RPMI8226 (cell line): ENCODE measurements around the gene WT1.
"Not testable (repeated sequence)": the region's sequence is repeated elsewhere in the genome, so short reads cannot be mapped to it uniquely, and the experiment has no call there.

ENCODE experiments used
- DNase-seq: peaks from one replicate; pipeline ENCODE4 v3.0.0-alpha.2; 2015

The WT1 gene

DNA sequence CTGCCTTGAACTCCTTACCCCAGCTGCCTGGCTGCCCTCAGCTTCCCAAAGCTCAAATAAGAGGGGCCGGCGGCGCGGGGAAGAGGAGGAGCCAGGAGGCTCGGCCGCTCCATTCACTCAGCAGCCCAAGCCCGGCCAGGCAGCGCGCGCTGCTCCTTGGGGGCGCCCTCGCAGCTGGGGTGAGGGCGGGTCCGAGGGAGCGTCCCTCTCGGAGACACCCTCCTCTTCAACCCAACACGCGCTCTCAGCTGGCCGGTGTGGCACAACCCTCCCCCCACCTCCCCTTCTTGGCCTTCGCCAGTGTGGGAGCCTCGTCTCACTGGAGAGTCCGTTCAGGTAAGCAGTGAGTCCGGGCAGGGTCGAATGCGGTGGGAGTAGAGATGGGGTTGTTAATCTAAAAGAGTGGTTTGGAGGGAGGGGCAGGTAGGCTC lies at the start of gene WT1:
Gene WT1 (minus strand): TSS at position 29 of the 431 bp plus-strand sequence.
- no peak for DNase-seq

DNA sequence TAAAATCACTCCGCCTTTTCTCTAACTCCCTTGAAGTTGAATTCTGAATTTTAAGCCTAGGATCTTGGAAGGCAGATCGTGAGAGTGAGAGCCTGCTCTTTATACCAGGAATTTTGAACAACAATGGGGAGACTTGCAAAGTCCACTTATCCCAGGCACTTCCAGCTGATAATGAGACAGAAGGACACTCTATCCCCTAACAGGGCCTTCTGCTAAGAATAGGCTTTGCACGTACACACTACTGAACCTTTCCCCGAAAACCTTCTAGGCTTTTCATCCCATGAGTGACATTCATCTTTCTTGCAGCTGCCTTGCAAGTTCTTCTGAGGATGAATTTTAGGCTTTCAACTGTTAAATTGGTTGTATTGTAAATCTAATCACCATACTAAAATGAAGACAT lies 44.0 kb upstream of the WT1 start:
- no peak for DNase-seq

DNA sequence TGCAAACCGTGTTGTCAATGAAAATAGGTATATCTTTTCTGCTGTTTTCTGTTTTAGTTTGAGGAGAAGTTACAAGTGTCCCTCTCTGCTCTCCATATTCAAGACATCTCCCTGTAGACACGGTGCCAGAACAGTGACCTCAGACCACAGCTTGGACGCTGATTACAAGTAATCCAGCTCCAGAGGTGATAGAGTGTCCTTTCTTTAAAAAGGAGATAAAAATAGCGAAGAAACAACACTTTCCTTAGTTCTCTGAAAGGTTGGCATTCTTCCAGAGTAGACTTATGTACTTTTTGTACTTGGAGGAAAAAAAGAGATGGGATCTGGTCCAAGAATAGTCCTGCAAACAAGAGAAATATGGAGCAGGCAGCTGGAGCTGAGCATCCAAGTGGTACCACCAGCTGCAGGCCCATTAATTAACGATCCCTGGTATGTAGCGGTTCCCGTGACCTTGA lies 43.0 kb upstream of the WT1 start:
- DNase-seq = no peak

DNA sequence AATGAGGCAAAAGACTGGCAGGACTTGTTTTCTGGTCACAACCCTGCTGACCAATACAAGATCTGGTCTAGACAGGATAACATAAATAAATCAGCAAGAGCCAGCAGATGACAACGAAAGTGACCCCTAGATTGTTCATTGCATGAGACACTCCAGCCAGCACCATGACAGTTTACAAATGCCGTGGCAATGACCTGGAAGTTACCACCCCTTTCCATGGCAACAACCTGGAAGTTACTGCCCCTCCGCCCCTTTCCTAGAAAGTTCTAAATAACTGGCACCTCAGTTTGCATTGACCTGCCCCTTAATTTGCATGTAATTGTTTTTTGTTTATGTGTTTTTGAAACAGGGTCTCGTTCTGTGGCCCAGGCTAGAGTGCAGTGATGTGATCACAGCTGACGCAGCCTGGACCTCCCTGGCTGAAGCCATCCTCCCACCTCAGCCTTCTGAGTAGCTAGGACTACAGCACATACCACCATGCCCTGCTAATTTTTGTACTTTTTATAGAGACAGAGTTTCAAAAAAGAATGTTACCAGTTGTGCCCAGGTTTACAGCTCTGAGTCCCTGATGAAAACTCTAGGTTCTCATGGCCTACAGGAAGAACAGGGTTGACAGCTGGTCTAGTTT lies 38.1 kb upstream of the WT1 start:
- no peak for DNase-seq

DNA sequence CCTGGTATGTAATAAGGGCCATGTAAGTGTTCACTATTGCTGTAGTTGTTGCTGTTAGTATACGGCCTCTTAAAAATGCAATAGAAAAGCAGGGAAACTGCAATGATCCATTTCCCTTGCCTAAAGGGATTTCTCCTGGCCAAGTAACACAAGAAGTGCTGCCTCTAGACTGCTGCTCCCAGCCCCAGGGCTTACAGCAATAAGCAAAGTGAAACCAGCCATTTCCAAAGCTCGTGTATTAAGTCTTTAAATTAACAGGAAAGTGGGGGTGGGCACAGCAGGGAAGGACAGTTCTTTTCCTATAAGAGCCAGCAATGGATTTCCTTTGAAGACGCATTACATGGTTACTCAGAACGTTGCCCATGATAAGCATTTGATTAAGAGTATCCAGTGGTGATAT lies 36.9 kb upstream of the WT1 start:
- DNase-seq = no peak

DNA sequence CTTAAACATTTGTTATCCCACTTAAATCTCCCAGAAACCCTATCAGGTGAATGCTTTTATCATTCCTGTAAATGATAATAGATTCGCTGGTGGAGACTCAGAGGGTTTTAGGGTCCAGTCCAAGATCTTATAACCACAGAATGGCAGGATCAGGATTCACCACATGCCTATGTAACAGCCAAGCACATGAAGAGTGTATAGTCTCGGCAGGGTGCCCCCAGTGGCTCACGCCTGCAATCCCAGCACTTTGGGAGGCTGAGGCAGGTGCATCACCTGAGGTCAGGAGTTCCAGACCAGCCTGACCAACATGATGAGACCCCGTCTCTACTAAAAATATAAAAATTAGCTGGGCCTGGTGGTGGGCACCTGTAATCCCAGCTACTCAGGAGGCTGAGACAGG lies 36.2 kb upstream of the WT1 start:
- not testable (repeated sequence) for DNase-seq

DNA sequence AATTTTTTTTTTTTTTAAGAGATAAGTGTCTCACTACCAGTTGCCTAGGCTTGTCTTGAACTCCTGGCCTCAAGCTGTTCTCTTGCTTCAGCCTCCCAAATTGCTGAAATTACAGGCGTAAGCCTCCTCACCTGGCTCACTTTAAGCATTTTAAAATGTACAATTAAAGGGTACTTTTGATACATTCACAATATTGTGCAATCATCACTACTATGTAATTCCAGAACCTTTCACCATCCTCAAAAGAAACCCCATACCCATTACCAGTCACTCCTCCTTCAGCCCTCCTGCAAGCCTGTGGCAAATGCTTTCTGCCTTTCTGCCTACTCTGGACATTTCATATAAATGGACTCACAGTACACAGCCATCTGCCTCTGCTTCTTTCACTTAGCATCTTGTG lies 34.5 kb upstream of the WT1 start:
- no peak for DNase-seq

DNA sequence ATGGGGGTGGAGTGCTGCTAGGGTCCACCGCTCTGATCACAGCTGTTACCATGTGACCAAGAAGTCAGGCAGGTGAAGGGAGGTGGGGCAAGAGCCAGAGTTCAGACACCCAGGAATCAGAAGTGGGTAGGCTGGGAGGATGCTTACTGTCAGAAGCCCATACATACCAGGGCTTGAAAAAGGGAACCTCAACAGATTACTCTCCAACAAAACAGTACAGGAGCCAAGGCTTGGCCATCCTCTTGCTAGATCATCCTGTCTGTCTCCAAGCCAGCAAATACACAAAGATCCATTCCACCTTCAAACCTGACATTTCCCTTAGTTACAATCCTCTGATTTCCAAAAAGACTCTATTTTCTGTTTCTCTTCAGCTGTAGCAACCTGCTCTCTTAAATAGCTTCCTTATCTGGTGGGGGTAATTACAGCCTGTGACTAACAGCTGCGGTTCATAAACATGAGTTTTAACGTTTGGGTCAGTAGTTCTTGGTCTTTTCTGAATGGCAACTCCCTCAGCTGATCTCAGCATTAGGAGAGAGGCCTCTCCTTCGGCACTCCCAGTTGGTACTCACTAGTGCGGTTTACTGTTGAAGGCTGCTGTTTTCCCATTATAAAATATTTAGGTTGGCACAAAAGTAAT lies 31.1 kb upstream of the WT1 start:
- no peak for DNase-seq

DNA sequence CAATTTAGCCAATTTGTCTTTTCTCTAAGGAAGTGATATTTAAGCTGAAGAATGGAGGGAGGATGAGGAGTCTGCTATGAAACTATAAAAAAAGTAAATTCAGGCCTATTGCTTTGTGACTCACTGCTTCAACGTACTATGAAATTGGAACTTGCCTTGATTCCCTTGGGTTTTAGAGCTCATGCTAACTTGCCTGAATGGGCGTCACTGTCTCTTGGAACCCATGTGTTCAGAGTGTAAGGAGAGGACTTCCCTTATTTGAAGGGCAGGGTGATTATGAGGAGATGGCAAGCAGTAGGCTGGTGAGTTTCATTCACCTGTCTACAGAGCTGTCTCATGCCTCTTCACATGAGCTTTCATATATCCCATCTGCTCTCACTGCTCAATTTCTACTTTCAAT lies 28.7 kb upstream of the WT1 start:
- DNase-seq = no peak

DNA sequence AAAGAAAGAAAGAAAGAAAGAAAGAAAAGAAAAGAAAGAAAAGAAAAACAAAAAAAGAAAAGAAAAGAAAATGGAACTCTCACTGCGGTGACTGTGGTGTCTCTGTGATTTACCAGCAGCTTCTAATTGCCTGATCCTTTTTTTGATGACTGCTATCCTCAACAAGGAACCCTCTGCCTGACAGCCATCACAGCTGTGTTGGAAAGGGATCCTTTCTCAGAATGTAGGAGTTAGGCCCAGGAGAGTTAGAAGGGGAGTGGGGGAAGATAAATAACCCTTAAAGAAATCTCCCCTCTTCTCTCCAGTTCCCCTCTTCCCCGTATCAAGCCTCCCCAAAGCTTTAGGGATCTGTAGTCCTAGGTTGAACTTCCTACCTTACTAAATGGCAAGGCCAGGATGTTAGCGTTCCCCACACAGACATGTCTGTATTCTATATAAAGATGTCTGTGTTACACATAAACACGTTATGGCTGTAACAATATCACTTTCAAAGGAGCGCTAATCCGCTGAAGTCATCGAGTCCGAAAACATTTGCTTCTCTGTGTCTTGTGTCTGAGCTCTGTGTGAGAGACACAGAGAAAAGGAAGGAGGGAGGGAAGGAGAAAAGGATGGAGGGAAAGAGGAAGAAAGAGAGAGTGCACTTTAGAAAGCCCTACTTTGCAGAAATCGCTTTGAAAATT lies 26.8 kb upstream of the WT1 start:
- DNase-seq = no peak

DNA sequence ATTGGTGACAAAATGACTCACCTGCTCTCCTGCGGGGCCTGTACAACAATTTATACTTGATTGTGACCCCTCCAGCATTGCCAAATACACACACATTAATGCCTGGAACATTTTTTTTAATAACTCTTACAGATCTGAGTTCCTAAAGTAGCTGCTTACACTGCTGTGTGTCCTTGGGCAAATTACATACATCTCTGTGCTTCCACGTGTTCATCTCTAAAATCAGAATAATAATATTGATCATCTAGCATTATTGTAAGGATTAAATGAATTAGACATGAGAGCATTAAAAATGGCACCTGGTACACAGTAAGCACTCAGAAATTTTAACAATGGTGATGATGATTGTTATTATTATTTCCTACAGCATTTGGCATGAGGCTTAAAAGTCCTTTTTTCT lies 21.5 kb upstream of the WT1 start:
- DNase-seq = no peak

DNA sequence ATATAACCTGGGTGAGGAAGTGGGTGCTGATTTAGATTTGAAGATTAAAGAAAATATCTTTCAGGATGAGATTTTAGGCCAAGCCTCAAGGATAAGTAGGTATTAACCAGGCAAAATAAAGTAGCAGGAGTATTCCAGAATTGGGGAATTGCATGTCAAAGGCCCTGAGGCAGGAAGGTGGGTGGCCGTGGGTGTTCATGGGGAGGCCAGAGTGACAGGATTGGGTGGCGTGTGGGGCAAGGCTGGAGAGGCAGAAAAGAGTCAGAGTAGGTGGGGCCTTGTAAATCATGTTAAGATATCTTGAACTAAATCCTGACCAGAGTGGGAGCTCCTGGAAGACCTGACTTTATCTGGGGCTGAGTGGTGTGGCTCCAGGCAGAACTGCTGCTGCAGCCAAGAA lies 19.7 kb upstream of the WT1 start:
- DNase-seq = no peak

DNA sequence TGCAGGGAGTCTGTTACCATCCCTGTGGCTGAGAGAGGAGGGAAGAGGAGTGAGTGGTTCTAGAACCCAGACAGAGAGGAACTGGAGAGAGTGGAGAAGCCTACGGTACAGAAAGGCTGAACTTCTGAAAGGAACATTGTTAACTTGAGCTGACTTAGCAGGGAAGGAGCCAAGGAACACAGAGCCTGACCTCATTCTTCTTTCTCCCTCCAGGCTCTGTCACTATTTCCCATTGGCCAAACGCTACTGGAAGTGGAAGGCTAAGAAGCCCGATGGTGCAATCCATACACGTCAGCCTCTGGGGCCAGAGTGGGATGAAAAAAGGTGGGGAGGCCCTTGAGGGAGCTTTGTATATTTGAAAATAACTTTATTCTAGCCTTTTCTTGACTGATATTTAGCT lies 16.5 kb upstream of the WT1 start:
- DNase-seq = no peak

DNA sequence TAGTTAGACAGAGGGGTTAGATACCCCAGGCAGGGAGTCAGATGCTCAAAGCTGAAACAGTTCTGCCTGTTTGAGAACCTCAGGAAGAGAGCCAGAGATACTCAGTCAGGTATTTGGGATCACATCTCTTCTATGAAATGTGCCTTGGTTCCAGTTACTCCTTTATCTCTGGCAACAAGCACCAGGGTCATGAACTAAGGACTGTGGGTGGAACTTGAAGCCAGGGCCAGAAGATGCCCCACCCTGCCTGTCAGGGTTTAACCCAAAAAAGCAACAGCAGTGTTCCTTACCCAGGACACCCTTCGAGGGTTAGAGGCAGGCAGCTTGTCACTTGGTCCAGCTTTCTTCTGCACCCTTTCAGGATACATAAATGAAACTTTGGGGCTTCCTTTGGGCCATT lies 15.0 kb upstream of the WT1 start:
- no peak for DNase-seq

DNA sequence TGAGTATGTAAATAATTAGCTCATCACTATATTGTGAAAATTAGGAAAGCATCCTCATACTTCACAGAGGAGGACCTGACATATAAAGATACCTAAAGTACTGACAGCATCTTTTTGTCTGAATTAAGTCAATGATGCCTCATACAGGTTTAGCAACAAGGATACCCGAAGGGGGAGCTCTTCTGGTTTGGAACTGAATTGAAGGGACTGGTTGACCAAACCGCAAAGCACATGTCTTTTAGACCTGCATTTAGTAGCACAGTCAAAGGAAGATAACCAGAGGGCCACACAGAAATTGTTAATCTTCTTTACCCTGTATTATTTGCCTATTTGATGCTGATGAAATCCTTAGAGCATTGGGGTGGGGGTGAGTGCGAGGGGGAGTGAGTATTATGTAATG lies 12.9 kb upstream of the WT1 start:
- no peak for DNase-seq

DNA sequence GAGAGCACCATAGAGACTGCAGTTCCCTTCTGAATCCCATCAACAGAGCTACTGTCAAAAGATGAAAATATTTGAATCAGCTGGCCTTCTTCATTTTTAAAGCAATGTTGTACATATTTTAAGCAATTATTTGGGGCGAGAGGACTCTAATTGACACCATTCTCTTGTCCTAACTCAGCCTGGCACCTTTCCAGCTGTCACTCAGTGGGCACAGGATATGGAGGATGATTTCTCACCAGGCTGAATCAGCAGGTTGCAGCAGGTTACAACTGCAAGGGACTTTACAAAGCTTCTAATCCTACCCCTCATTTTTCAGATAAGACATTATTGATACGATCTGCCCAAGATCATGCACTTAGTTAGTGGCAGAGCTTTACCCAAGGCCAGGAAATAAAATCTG lies 11.9 kb upstream of the WT1 start:
- peak; percentile 27 for DNase-seq

DNA sequence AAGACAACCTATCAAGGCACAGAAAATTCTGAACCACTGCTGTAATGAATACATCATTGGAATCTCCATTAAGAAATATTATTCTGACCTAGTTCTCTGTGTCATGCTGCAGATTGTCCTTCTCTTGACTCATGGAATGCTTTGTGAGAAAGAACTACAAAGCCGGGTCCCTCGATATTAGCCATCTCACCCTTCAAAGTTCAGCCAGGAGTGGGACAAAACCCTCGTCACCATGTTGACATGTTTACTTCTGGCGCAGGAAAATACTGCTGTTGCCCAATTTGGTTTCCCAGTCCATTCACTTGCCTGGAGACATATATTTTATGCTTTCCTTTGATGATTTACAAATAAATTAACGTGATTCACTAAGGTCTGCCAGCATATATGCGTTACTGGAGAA lies 10.9 kb upstream of the WT1 start:
- DNase-seq = no peak

DNA sequence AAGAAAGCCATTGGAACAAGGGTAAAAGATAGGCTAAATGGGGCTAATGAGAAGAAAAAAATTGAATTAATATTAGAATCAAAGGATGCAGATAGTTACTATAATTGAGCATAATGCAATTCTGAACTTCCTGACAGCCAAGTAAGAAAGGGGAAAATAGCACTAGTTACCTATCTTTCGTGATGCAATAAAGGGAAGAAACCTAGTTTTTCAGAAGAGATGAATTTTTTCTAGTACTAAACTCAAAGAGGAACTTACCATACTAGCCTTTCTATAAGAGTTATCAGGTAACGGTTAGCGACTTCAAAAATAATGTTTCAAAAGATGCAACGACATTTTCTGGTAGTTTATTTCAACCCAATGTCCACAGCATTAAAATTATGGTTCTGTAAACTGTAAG lies 8.8 kb upstream of the WT1 start:
- no peak for DNase-seq

DNA sequence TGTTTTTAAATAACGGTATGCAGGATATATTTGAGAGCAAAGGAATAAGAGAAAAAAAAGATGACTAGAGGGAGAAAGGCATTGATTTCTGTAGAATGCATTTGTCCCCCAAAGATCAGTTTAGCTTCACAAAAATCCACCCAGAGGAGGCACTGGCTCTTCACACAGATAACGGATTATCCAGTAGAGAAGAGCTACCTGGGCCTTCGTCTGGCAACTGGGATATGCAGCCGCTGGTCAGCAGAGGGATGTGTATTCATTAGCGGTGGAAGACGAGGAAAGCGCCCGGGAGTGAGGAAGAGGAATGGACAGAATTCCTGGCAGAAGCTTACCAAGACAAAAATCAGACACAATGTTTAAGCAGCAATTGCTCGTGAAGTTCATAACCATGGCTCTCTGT lies 5.6 kb upstream of the WT1 start:
- DNase-seq = no peak

DNA sequence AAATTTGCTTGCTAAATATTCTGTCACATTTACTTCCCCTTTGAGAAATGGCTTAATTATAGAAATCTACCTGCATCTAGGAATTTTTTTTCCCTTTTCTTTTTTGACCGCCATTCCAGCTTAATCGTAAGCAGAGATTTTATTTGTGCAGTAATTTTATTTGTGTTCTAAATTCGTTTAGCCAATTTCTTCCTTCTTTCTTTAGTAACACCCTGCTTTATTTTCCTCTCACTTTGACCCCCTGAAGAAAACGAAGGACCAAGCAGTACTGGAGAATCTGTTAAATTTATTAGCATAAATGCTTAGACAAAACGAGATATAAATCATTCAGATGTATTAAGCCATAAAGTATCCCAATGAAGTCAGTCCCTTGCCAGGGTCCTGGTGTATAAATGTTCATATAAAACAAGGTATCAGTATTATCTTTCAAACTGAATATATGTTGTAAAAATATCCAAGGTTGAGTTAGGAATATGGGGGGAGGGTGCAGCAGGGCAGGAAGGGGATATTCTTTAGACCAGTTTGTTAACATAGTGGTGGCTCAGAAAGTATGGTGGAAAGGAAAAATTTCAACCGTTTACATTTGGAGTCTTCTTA lies 5.1 kb upstream of the WT1 start:
- DNase-seq = no peak

DNA sequence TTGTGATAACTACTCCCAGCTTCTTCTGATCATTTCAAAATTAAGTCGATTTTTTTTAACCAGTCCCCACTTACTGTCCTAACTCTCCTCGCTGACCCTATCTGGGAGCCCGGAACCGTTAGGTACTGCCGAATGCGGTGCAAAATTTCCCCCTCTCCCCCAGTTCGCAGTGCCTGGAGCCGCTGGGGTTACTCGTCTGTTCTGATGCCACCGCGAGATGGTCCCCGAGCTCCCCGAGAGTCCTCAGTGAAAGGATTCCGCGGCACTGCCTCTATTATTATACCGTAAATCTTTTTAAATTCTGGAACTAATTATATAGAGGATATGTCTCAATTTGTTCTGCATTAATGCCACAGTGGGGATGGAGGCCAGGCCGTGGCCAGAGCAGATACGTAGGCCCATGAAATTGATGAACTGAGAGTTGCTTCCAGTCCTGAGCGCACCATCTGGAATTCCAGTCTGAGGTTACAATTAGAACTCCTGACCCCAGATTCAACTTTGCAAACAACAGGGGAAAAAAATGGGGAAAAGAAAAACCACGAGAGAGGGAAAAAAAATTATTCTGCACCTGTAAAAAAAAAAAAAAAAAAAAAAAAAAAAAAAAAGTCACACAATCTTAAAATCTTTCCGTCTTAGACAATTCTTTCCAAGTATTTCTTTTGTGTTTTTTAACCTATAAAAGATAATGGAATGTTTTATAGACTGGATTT lies 4.3 kb upstream of the WT1 start:
- no peak for DNase-seq

DNA sequence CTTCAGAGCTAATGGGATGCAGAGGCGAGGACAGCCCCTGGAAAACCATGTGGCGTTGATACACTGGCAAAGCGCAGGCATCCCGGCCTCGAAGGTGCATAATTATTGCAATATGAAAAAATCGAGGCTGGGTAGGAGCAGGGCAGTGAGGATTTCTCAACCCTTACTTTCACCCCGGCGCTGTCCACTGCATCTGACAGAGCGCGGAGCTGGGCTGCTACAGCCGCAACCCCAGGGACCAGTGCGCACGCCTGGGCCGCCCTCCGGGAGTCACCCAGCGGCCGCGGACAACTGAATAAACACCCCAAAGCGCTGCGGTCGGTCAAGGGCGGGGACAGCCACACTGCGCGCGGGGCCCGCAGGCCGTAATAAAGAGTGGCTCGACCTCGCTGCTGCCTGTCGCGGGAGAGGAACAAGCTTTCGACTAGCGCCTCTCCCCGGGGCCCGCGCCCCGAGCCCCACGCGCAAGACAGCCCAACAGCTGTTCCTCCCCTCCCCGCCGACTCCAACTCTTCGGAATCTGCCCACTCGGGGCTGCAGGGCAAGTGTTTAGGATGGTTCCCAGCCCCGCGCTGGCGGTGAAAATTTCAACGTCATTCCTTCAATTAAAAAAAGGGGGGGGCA lies 3.6 kb upstream of the WT1 start:
- DNase-seq = no peak

DNA sequence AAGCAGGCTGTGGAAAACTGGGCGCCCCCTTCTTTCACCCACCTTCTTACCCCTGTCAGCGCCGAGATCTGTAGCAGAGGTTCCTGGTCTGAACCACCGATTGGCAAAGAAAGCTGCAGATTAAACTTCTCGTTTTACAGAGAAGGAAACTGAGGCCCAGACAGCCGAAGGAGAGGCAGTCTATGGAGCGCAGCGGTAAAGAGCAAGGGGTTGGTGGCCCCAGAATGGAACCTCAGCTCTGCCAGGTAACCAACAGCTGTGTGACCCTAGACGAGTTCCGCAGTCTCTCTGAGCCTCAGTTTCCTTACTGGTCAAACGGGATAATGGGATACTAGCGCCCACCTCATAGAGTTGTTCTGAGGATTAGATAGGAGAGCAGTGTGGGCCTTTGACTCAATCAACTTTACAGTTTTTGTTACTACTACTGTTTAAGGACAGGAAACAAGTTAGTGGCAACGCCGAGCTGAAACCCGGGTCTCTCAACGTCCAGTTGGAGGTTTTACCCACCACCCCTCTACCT lies 3.1 kb upstream of the WT1 start:
- no peak for DNase-seq
